ENCODE results near the gene CDH8.
"Not testable (repeated sequence)": the region's sequence is repeated elsewhere in the genome, so short reads cannot be mapped to it uniquely, and the experiment has no call there.

CDH8 gene

GRCh38 chr16:61726701-61727100, 309.5 kb downstream of the CDH8 start:
- ATAC-seq, result no peak
- no peak for DNase-seq
- Mint-ChIP-seq H3K4me3 (no peak overlapping the region), H3K9me3 (peaks cover 10 to 14% of the 10 kb centered on the region in 2 donors), H3K27ac (no peak overlapping the region), H3K4me1 (no peaks in the 10 kb centered on the region), H3K27me3 (no peaks in the 10 kb centered on the region)

- Mint-ChIP-seq H3K9me3 (peaks cover 5 to 13% of the 10 kb centered on the region in 2 donors), H3K27me3 (no peaks in the 10 kb centered on the region), H3K4me1 (no peaks in the 10 kb centered on the region), H3K4me3 (no peak overlapping the region), H3K27ac (no peak overlapping the region)
- DNase-seq (no peak), ATAC-seq (no peak)
Measured at GRCh38 chr16:61726125-61726524, 310.1 kb downstream of the CDH8 start.

- no peak overlapping the region for H3K27ac Mint-ChIP-seq
- H3K27me3 Mint-ChIP-seq, result no peaks in the 10 kb centered on the region
- ATAC-seq (no peak), DNase-seq (no peak)
- H3K9me3 Mint-ChIP-seq, result peaks cover 0 to 9% of the 10 kb centered on the region in 2 donors
- no peak overlapping the region for H3K4me3 Mint-ChIP-seq
- H3K4me1 Mint-ChIP-seq, result no peaks in the 10 kb centered on the region
Measured at GRCh38 chr16:61721544-61721943, 314.7 kb downstream of the CDH8 start.

GRCh38 chr16:61715393-61715792, 320.8 kb downstream of the CDH8 start:
- H3K27me3 Mint-ChIP-seq, result no peaks in the 10 kb centered on the region
- peaks cover 0 to 8% of the 10 kb centered on the region in 2 donors for H3K9me3 Mint-ChIP-seq
- H3K4me1 Mint-ChIP-seq, result no peaks in the 10 kb centered on the region
- H3K27ac Mint-ChIP-seq, result no peak overlapping the region
- ATAC-seq (no peak), DNase-seq (no peak)
- no peak overlapping the region for H3K4me3 Mint-ChIP-seq

- H3K27ac Mint-ChIP-seq, result no peak overlapping the region
- no peak overlapping the region for H3K4me3 Mint-ChIP-seq
- peaks cover 0 to 8% of the 10 kb centered on the region in 2 donors for H3K9me3 Mint-ChIP-seq
- DNase-seq (no peak), ATAC-seq (no peak)
- H3K27me3 Mint-ChIP-seq, result no peaks in the 10 kb centered on the region
- no peaks in the 10 kb centered on the region for H3K4me1 Mint-ChIP-seq
Measured at GRCh38 chr16:61713787-61714186, 322.5 kb downstream of the CDH8 start.

GRCh38 chr16:61699640-61700039, 336.6 kb downstream of the CDH8 start:
- H3K27me3 Mint-ChIP-seq, H3K4me1 Mint-ChIP-seq, ATAC-seq, DNase-seq, H3K4me3 Mint-ChIP-seq, H3K27ac Mint-ChIP-seq: not testable (repeated sequence)
- H3K9me3 Mint-ChIP-seq, result peaks cover 7 to 30% of the 10 kb centered on the region in 2 donors

- DNase-seq, result no peak
- H3K27ac Mint-ChIP-seq, result no peak overlapping the region
- H3K27me3 Mint-ChIP-seq, result no peaks in the 10 kb centered on the region
- H3K9me3 Mint-ChIP-seq, result peaks cover 14 to 17% of the 10 kb centered on the region in 2 donors
- H3K4me3 Mint-ChIP-seq, result no peak overlapping the region
- ATAC-seq, result no peak
- no peaks in the 10 kb centered on the region for H3K4me1 Mint-ChIP-seq
Measured at GRCh38 chr16:61684541-61684940, 351.7 kb downstream of the CDH8 start.

- no peaks in the 10 kb centered on the region for H3K4me1 Mint-ChIP-seq
- no peak overlapping the region for H3K4me3 Mint-ChIP-seq
- H3K27me3 Mint-ChIP-seq, result no peaks in the 10 kb centered on the region
- DNase-seq (no peak), ATAC-seq (no peak)
- H3K27ac Mint-ChIP-seq, result no peak overlapping the region
- H3K9me3 Mint-ChIP-seq, result peaks cover 17 to 32% of the 10 kb centered on the region in 2 donors
Measured at GRCh38 chr16:61681673-61682072, 354.6 kb downstream of the CDH8 start.

- ATAC-seq (no peak), DNase-seq (no peak)
- Mint-ChIP-seq H3K27ac (no peak overlapping the region), H3K27me3 (no peaks in the 10 kb centered on the region), H3K9me3 (peaks cover 17 to 32% of the 10 kb centered on the region in 2 donors), H3K4me1 (no peaks in the 10 kb centered on the region), H3K4me3 (no peak overlapping the region)
Measured at GRCh38 chr16:61681124-61681523, 355.1 kb downstream of the CDH8 start.

GRCh38 chr16:61678182-61678581, 358.1 kb downstream of the CDH8 start:
- Mint-ChIP-seq H3K4me1 (no peaks in the 10 kb centered on the region), H3K9me3 (peaks cover 17 to 23% of the 10 kb centered on the region in 2 donors), H3K4me3 (no peak overlapping the region), H3K27me3 (no peaks in the 10 kb centered on the region), H3K27ac (no peak overlapping the region)
- DNase-seq, result no peak
- ATAC-seq, result no peak

GRCh38 chr16:61677776-61678175, 358.5 kb downstream of the CDH8 start:
- DNase-seq (no peak), ATAC-seq (no peak)
- H3K9me3 Mint-ChIP-seq, result peaks cover 17 to 23% of the 10 kb centered on the region in 2 donors
- no peaks in the 10 kb centered on the region for H3K4me1 Mint-ChIP-seq
- no peaks in the 10 kb centered on the region for H3K27me3 Mint-ChIP-seq
- H3K27ac Mint-ChIP-seq, result no peak overlapping the region
- H3K4me3 Mint-ChIP-seq, result no peak overlapping the region

GRCh38 chr16:61676740-61677139, 359.5 kb downstream of the CDH8 start:
- H3K4me3 Mint-ChIP-seq, result no peak overlapping the region
- DNase-seq, result no peak
- H3K4me1 Mint-ChIP-seq, result no peaks in the 10 kb centered on the region
- H3K27ac Mint-ChIP-seq, result no peak overlapping the region
- ATAC-seq, result no peak
- no peaks in the 10 kb centered on the region for H3K27me3 Mint-ChIP-seq
- H3K9me3 Mint-ChIP-seq, result peaks cover 17 to 23% of the 10 kb centered on the region in 2 donors

GRCh38 chr16:61671161-61671560, 365.1 kb downstream of the CDH8 start:
- DNase-seq, result no peak
- ATAC-seq, result no peak
- Mint-ChIP-seq H3K9me3 (peaks cover 13 to 19% of the 10 kb centered on the region in 2 donors), H3K27me3 (no peaks in the 10 kb centered on the region), H3K4me3 (no peak overlapping the region), H3K27ac (no peak overlapping the region), H3K4me1 (no peaks in the 10 kb centered on the region)

GRCh38 chr16:61665512-61665911, 370.7 kb downstream of the CDH8 start:
- Mint-ChIP-seq H3K4me3 (no peak overlapping the region), H3K4me1 (no peaks in the 10 kb centered on the region), H3K27me3 (no peaks in the 10 kb centered on the region), H3K9me3 (peaks cover 13 to 18% of the 10 kb centered on the region in 2 donors), H3K27ac (no peak overlapping the region)
- ATAC-seq (no peak), DNase-seq (no peak)

- no peak for DNase-seq
Measured at GRCh38 chr16:61659936-61660335, 376.3 kb downstream of the CDH8 start.

GRCh38 chr16:61654962-61655361, 381.3 kb downstream of the CDH8 start:
- no peak for ATAC-seq
- no peak for DNase-seq
- H3K4me1 Mint-ChIP-seq, result no peaks in the 10 kb centered on the region
- peaks cover under 1 to 20% of the 10 kb centered on the region in 2 donors for H3K9me3 Mint-ChIP-seq
- H3K27ac Mint-ChIP-seq, result no peak overlapping the region
- H3K4me3 Mint-ChIP-seq, result no peak overlapping the region
- no peaks in the 10 kb centered on the region for H3K27me3 Mint-ChIP-seq

More at GRCh38 chr16:61659936-61660335, 376.3 kb downstream of the CDH8 start:
- no peak overlapping the region for H3K27ac Mint-ChIP-seq
- H3K9me3 Mint-ChIP-seq, result peaks cover 7 to 14% of the 10 kb centered on the region in 2 donors
- ATAC-seq, result no peak
- no peaks in the 10 kb centered on the region for H3K4me1 Mint-ChIP-seq
- no peaks in the 10 kb centered on the region for H3K27me3 Mint-ChIP-seq
- no peak overlapping the region for H3K4me3 Mint-ChIP-seq

GRCh38 chr16:61653544-61653943, 382.7 kb downstream of the CDH8 start:
- H3K4me3 Mint-ChIP-seq, result no peak overlapping the region
- ATAC-seq (no peak), DNase-seq (no peak)
- H3K9me3 Mint-ChIP-seq, result peaks cover 0 to 25% of the 10 kb centered on the region in 2 donors
- no peak overlapping the region for H3K27ac Mint-ChIP-seq
- no peaks in the 10 kb centered on the region for H3K27me3 Mint-ChIP-seq
- no peaks in the 10 kb centered on the region for H3K4me1 Mint-ChIP-seq
